ENCODE measurements around the gene TBC1D22A. TPM values are rescaled to one million over a fixed set of nuclear protein-coding genes. Genes with fewer than 3 reads are reported as not detected.

TBC1D22A gene
- polyA plus RNA-seq, 2 donors = 15.1 to 17.4 TPM

GRCh38 chr22:46948411-46949144, 186.1 kb downstream of the TBC1D22A start:
- Histone ChIP-seq H3K4me1 (ENCODE audit: control insufficient read depth in 2 of 2, insufficient read depth in 2 of 2, low read length in 1 of 2) (peaks cover 0 to 2% of the 10 kb centered on the region in 2 donors), H3K36me3 (ENCODE audit: control insufficient read depth in 2 of 2, insufficient read depth in 2 of 2, low read length in 1 of 2) (peaks cover 0 to 10% of the 10 kb centered on the region in 2 donors), H3K9me3 (ENCODE audit: control insufficient read depth in 2 of 2, insufficient read depth in 1 of 2, low read depth in 1 of 2, low read length in 1 of 2) (peaks cover 0 to under 1% of the 10 kb centered on the region in 2 donors), H3K4me3 (ENCODE audit: low read depth in 1 of 2, low read length in 2 of 2) (no peak overlapping the region), H3K27ac (ENCODE audit: low read depth in 2 of 2, low read length in 1 of 2) (no peak overlapping the region), H3K27me3 (ENCODE audit: control insufficient read depth in 1 of 2, insufficient read depth in 2 of 2, low read length in 2 of 2) (no peaks in the 10 kb centered on the region)
- 95 to 96% methylated on average over 16 of the region's 16 CpGs for WGBS, 2 donors

GRCh38 chr22:46951350-46951749, 188.9 kb downstream of the TBC1D22A start:
- H3K9me3 ChIP-seq (ENCODE audit: control insufficient read depth in 2 of 2, insufficient read depth in 1 of 2, low read depth in 1 of 2, low read length in 1 of 2) = no peaks in the 10 kb centered on the region
- no peak overlapping the region for H3K4me3 ChIP-seq (ENCODE audit: low read depth in 1 of 2, low read length in 2 of 2)
- peaks cover 0 to 2% of the 10 kb centered on the region in 2 donors for H3K4me1 ChIP-seq (ENCODE audit: control insufficient read depth in 2 of 2, insufficient read depth in 2 of 2, low read length in 1 of 2)
- H3K27ac ChIP-seq (ENCODE audit: low read depth in 2 of 2, low read length in 1 of 2) = no peak overlapping the region
- 91 to 97% methylated on average over 12 of the region's 12 CpGs for WGBS, 2 donors
- no peaks in the 10 kb centered on the region for H3K27me3 ChIP-seq (ENCODE audit: control insufficient read depth in 1 of 2, insufficient read depth in 2 of 2, low read length in 2 of 2)
- H3K36me3 ChIP-seq (ENCODE audit: control insufficient read depth in 2 of 2, insufficient read depth in 2 of 2, low read length in 1 of 2) = peaks cover 0 to 10% of the 10 kb centered on the region in 2 donors

GRCh38 chr22:46951973-46952372, 189.5 kb downstream of the TBC1D22A start:
- H3K9me3 ChIP-seq (ENCODE audit: control insufficient read depth in 2 of 2, insufficient read depth in 1 of 2, low read depth in 1 of 2, low read length in 1 of 2) = no peaks in the 10 kb centered on the region
- 93 to 94% methylated on average over 7 of the region's 7 CpGs for WGBS, 2 donors

GRCh38 chr22:46953968-46954765, 191.7 kb downstream of the TBC1D22A start:
- 88 to 93% methylated on average over 18 of the region's 18 CpGs for WGBS, 2 donors
- Histone ChIP-seq H3K36me3 (ENCODE audit: control insufficient read depth in 2 of 2, insufficient read depth in 2 of 2, low read length in 1 of 2) (peaks cover 0 to 10% of the 10 kb centered on the region in 2 donors), H3K27ac (ENCODE audit: low read depth in 2 of 2, low read length in 1 of 2) (no peak overlapping the region), H3K4me3 (ENCODE audit: low read depth in 1 of 2, low read length in 2 of 2) (no peak overlapping the region), H3K9me3 (ENCODE audit: control insufficient read depth in 2 of 2, insufficient read depth in 1 of 2, low read depth in 1 of 2, low read length in 1 of 2) (no peaks in the 10 kb centered on the region), H3K27me3 (ENCODE audit: control insufficient read depth in 1 of 2, insufficient read depth in 2 of 2, low read length in 2 of 2) (no peaks in the 10 kb centered on the region), H3K4me1 (ENCODE audit: control insufficient read depth in 2 of 2, insufficient read depth in 2 of 2, low read length in 1 of 2) (peaks cover 0 to 5% of the 10 kb centered on the region in 2 donors)

More at GRCh38 chr22:46951973-46952372, 189.5 kb downstream of the TBC1D22A start:
- Histone ChIP-seq H3K4me3 (ENCODE audit: low read depth in 1 of 2, low read length in 2 of 2) (no peak overlapping the region), H3K36me3 (ENCODE audit: control insufficient read depth in 2 of 2, insufficient read depth in 2 of 2, low read length in 1 of 2) (peaks cover 0 to 12% of the 10 kb centered on the region in 2 donors), H3K27ac (ENCODE audit: low read depth in 2 of 2, low read length in 1 of 2) (no peak overlapping the region), H3K27me3 (ENCODE audit: control insufficient read depth in 1 of 2, insufficient read depth in 2 of 2, low read length in 2 of 2) (no peaks in the 10 kb centered on the region), H3K4me1 (ENCODE audit: control insufficient read depth in 2 of 2, insufficient read depth in 2 of 2, low read length in 1 of 2) (peaks cover 0 to 2% of the 10 kb centered on the region in 2 donors)

GRCh38 chr22:46954781-46955180, 192.3 kb downstream of the TBC1D22A start:
- Histone ChIP-seq H3K36me3 (ENCODE audit: control insufficient read depth in 2 of 2, insufficient read depth in 2 of 2, low read length in 1 of 2) (peaks cover 0 to 10% of the 10 kb centered on the region in 2 donors), H3K4me3 (ENCODE audit: low read depth in 1 of 2, low read length in 2 of 2) (no peak overlapping the region), H3K27me3 (ENCODE audit: control insufficient read depth in 1 of 2, insufficient read depth in 2 of 2, low read length in 2 of 2) (no peaks in the 10 kb centered on the region), H3K4me1 (ENCODE audit: control insufficient read depth in 2 of 2, insufficient read depth in 2 of 2, low read length in 1 of 2) (peaks cover 0 to 10% of the 10 kb centered on the region in 2 donors), H3K9me3 (ENCODE audit: control insufficient read depth in 2 of 2, insufficient read depth in 1 of 2, low read depth in 1 of 2, low read length in 1 of 2) (no peaks in the 10 kb centered on the region), H3K27ac (ENCODE audit: low read depth in 2 of 2, low read length in 1 of 2) (no peak overlapping the region)
- 92 to 97% methylated on average over 7 of the region's 7 CpGs for WGBS, 2 donors

GRCh38 chr22:46956498-46957215, 194.2 kb downstream of the TBC1D22A start:
- H3K9me3 ChIP-seq (ENCODE audit: control insufficient read depth in 2 of 2, insufficient read depth in 1 of 2, low read depth in 1 of 2, low read length in 1 of 2) = no peaks in the 10 kb centered on the region
- H3K27ac ChIP-seq (ENCODE audit: low read depth in 2 of 2, low read length in 1 of 2) = no peak overlapping the region
- peaks cover 0 to 8% of the 10 kb centered on the region in 2 donors for H3K36me3 ChIP-seq (ENCODE audit: control insufficient read depth in 2 of 2, insufficient read depth in 2 of 2, low read length in 1 of 2)
- WGBS, 2 donors = 94% methylated on average over 19 of the region's 19 CpGs
- no peak overlapping the region for H3K4me3 ChIP-seq (ENCODE audit: low read depth in 1 of 2, low read length in 2 of 2)
- no peaks in the 10 kb centered on the region for H3K27me3 ChIP-seq (ENCODE audit: control insufficient read depth in 1 of 2, insufficient read depth in 2 of 2, low read length in 2 of 2)
- peaks cover 0 to 8% of the 10 kb centered on the region in 2 donors for H3K4me1 ChIP-seq (ENCODE audit: control insufficient read depth in 2 of 2, insufficient read depth in 2 of 2, low read length in 1 of 2)

GRCh38 chr22:46957521-46957920, 195.1 kb downstream of the TBC1D22A start:
- H3K27ac ChIP-seq (ENCODE audit: low read depth in 2 of 2, low read length in 1 of 2) = no peak overlapping the region
- H3K27me3 ChIP-seq (ENCODE audit: control insufficient read depth in 1 of 2, insufficient read depth in 2 of 2, low read length in 2 of 2) = no peaks in the 10 kb centered on the region
- H3K9me3 ChIP-seq (ENCODE audit: control insufficient read depth in 2 of 2, insufficient read depth in 1 of 2, low read depth in 1 of 2, low read length in 1 of 2) = no peaks in the 10 kb centered on the region
- no peak overlapping the region for H3K4me3 ChIP-seq (ENCODE audit: low read depth in 1 of 2, low read length in 2 of 2)
- WGBS, 2 donors = 93 to 94% methylated on average over 12 of the region's 12 CpGs
- H3K4me1 ChIP-seq (ENCODE audit: control insufficient read depth in 2 of 2, insufficient read depth in 2 of 2, low read length in 1 of 2) = peaks cover 0 to 8% of the 10 kb centered on the region in 2 donors
- H3K36me3 ChIP-seq (ENCODE audit: control insufficient read depth in 2 of 2, insufficient read depth in 2 of 2, low read length in 1 of 2) = peaks cover 0 to 7% of the 10 kb centered on the region in 2 donors

- WGBS, 2 donors = 90 to 93% methylated on average over 10 of the region's 10 CpGs
- peaks cover 0 to 5% of the 10 kb centered on the region in 2 donors for H3K36me3 ChIP-seq (ENCODE audit: control insufficient read depth in 2 of 2, insufficient read depth in 2 of 2, low read length in 1 of 2)
- H3K4me3 ChIP-seq (ENCODE audit: low read depth in 1 of 2, low read length in 2 of 2) = no peak overlapping the region
- peaks cover 0 to 8% of the 10 kb centered on the region in 2 donors for H3K4me1 ChIP-seq (ENCODE audit: control insufficient read depth in 2 of 2, insufficient read depth in 2 of 2, low read length in 1 of 2)
- H3K27ac ChIP-seq (ENCODE audit: low read depth in 2 of 2, low read length in 1 of 2) = no peak overlapping the region
- H3K9me3 ChIP-seq (ENCODE audit: control insufficient read depth in 2 of 2, insufficient read depth in 1 of 2, low read depth in 1 of 2, low read length in 1 of 2) = no peaks in the 10 kb centered on the region
- no peaks in the 10 kb centered on the region for H3K27me3 ChIP-seq (ENCODE audit: control insufficient read depth in 1 of 2, insufficient read depth in 2 of 2, low read length in 2 of 2)
These were observed 195.7 kb downstream of the TBC1D22A start for GRCh38 chr22:46958191-46958590.

- Histone ChIP-seq H3K27ac (ENCODE audit: low read depth in 2 of 2, low read length in 1 of 2) (no peak overlapping the region), H3K36me3 (ENCODE audit: control insufficient read depth in 2 of 2, insufficient read depth in 2 of 2, low read length in 1 of 2) (peaks cover 0 to 5% of the 10 kb centered on the region in 2 donors), H3K4me1 (ENCODE audit: control insufficient read depth in 2 of 2, insufficient read depth in 2 of 2, low read length in 1 of 2) (peaks cover 0 to 8% of the 10 kb centered on the region in 2 donors), H3K4me3 (ENCODE audit: low read depth in 1 of 2, low read length in 2 of 2) (no peak overlapping the region), H3K9me3 (ENCODE audit: control insufficient read depth in 2 of 2, insufficient read depth in 1 of 2, low read depth in 1 of 2, low read length in 1 of 2) (no peaks in the 10 kb centered on the region), H3K27me3 (ENCODE audit: control insufficient read depth in 1 of 2, insufficient read depth in 2 of 2, low read length in 2 of 2) (no peaks in the 10 kb centered on the region)
- WGBS, 2 donors = 86 to 90% methylated on average over 10 of the region's 10 CpGs
These were observed 196.2 kb downstream of the TBC1D22A start for GRCh38 chr22:46958658-46959057.
